ENCODE data around the gene CYP27C1.
"Not testable (repeated sequence)": the region's sequence is repeated elsewhere in the genome, so short reads cannot be mapped to it uniquely, and the experiment has no call there.

The CYP27C1 gene

GRCh38 chr2:127220102-127220767 lies at the start of gene CYP27C1:
Gene CYP27C1, minus strand, starts transcription at chr2:127220299. Its CDS starts 29 bp downstream, at chr2:127220270.
- no peak for DNase-seq (ENCODE audit: low spot score)

GRCh38 chr2:127261804-127262406 lies 41.8 kb upstream of the CYP27C1 start:
- DNase-seq (ENCODE audit: low spot score): no peak

GRCh38 chr2:127259355-127259754 lies 39.3 kb upstream of the CYP27C1 start:
- no peak for DNase-seq (ENCODE audit: low spot score)

- DNase-seq (ENCODE audit: low spot score): no peak
Measured at GRCh38 chr2:127256866-127257265, 36.8 kb upstream of the CYP27C1 start.

GRCh38 chr2:127256381-127256780 lies 36.3 kb upstream of the CYP27C1 start:
- DNase-seq (ENCODE audit: low spot score): no peak

- DNase-seq (ENCODE audit: low spot score): no peak
Measured at GRCh38 chr2:127255721-127256120, 35.6 kb upstream of the CYP27C1 start.

- no peak for DNase-seq (ENCODE audit: low spot score)
Measured at GRCh38 chr2:127255146-127255545, 35.0 kb upstream of the CYP27C1 start.

- no peak for DNase-seq (ENCODE audit: low spot score)
Measured at GRCh38 chr2:127254386-127254981, 34.4 kb upstream of the CYP27C1 start.

- not testable (repeated sequence) for DNase-seq (ENCODE audit: low spot score)
Measured at GRCh38 chr2:127241184-127241583, 21.1 kb upstream of the CYP27C1 start.

- DNase-seq (ENCODE audit: low spot score): no peak
Measured at GRCh38 chr2:127239395-127239794, 19.3 kb upstream of the CYP27C1 start.

- DNase-seq (ENCODE audit: low spot score): not testable (repeated sequence)
Measured at GRCh38 chr2:127237768-127238167, 17.7 kb upstream of the CYP27C1 start.

- no peak for DNase-seq (ENCODE audit: low spot score)
Measured at GRCh38 chr2:127235082-127235702, 15.1 kb upstream of the CYP27C1 start.

- no peak for DNase-seq (ENCODE audit: low spot score)
Measured at GRCh38 chr2:127233710-127234109, 13.6 kb upstream of the CYP27C1 start.

GRCh38 chr2:127231130-127231865 lies 11.2 kb upstream of the CYP27C1 start:
- no peak for DNase-seq (ENCODE audit: low spot score)

GRCh38 chr2:127229555-127229954 lies 9.5 kb upstream of the CYP27C1 start:
- no peak for DNase-seq (ENCODE audit: low spot score)

- no peak for DNase-seq (ENCODE audit: low spot score)
Measured at GRCh38 chr2:127228102-127228501, 8.0 kb upstream of the CYP27C1 start.

- not testable (repeated sequence) for DNase-seq (ENCODE audit: low spot score)
Measured at GRCh38 chr2:127227264-127227660, 7.2 kb upstream of the CYP27C1 start.

- no peak for DNase-seq (ENCODE audit: low spot score)
Measured at GRCh38 chr2:127226520-127227263, 6.6 kb upstream of the CYP27C1 start.

GRCh38 chr2:127226132-127226519 lies 6.0 kb upstream of the CYP27C1 start:
- no peak for DNase-seq (ENCODE audit: low spot score)

- DNase-seq (ENCODE audit: low spot score): no peak
Measured at GRCh38 chr2:127225186-127225960, 5.3 kb upstream of the CYP27C1 start.

- DNase-seq (ENCODE audit: low spot score): not testable (repeated sequence)
Measured at GRCh38 chr2:127224135-127224534, 4.0 kb upstream of the CYP27C1 start.
